HG03159 (cell line): ENCODE results near the gene HPX.

Experiments used
- ATAC-seq: cut with Tn5 transposase; IDR thresholded peaks from one replicate; pipeline ENCODE4 v1.9.1; 2021; ENCODE audit warnings: mild to moderate bottlenecking, moderate library complexity; ENCODE audit not compliant: unreplicated experiment

Gene HPX

DNA sequence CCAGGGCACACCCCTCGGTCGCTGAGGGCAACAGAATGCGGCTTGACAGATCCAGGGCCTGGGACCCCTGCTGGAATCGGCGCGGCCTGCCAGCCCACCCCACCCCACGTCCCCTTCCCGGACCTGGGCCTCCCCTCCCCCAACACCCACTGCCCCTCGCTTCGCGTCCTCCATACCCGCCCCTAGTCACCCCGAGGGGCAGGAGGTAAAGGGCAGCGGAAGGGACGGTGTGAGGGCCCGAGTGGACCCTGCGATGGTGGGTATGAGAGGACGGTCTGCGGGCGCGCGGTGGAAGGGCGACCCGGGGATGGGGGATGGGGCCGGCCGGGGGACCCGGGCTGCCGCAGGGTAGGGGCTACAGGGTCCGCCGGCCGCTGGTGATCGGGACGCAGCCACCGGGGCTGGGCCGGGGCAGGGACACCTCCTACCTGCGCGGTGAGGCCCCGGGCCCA, 22.2 kb downstream of the HPX start:
- ATAC-seq: no peak

- no peak for ATAC-seq
These were observed 22.8 kb downstream of the HPX start for GRCh38 chr11:6417907-6418556.

- no peak for ATAC-seq
These were observed 25.0 kb downstream of the HPX start for GRCh38 chr11:6415797-6416196.

DNA sequence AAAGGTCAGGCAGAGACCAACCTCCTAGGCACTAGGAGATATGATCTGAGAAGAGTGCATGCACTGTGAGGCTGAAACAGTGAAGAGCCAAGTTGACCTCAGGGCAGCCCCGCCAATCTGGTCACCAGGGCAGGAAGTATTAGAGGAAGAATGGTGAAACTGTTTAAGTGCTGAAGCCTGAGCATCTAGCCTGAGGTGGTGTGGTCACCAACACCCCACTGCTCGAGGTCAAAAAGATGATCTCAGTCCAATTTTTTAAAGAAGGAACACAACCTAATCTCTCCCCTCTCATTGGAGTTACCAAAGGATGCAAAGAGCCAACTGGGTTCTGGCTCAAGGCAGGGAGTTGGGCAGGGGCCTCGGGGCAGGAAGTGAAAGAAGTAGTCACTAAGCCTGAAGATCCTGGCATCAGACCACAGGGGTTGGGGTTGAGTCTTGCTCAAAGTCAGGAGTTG, 25.9 kb downstream of the HPX start:
- no peak for ATAC-seq

GRCh38 chr11:6413791-6414201, 27.0 kb downstream of the HPX start:
- no peak for ATAC-seq

DNA sequence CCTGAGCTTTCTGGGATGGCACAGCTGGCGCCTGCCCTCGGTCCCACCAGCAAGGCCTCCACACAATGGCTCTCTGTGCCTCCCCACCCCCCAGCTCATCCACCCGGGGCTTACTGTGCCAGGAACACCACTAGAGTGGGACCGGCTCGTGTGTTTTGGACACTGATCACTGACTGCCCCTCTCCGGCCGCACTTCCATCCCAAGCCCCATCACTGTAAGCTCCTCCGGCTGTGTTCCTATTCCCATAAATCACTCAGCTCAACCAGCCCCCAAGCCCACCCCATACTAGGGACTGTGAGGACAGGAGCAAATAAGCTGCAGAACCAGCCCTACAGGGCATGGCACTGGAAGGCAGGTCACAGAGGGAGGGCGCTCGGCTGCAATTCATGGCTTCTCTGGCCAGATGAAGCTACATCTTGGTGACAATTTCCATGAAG, 29.2 kb downstream of the HPX start:
- no peak for ATAC-seq

- no peak for ATAC-seq
These were observed 29.9 kb downstream of the HPX start for GRCh38 chr11:6410695-6411430.

DNA sequence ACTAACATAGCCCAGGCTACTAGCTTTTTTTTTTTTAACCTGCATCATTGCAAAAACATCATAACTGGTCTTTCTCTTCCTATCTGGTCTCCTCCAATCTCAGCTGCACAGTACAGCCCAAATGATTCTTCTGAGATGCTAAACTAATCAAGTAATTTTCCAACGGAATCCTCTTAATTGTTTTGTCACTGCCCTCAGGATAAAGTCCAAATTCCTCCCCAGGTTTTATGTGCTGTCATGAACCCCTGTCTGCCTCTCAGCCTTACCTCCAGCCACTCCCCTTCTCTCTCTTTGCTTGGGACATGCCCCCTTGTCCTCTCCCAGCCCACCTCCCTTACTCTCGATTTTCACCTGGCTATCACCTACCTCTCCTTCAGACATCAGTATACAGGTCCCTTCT, 34.4 kb downstream of the HPX start:
- no peak for ATAC-seq

DNA sequence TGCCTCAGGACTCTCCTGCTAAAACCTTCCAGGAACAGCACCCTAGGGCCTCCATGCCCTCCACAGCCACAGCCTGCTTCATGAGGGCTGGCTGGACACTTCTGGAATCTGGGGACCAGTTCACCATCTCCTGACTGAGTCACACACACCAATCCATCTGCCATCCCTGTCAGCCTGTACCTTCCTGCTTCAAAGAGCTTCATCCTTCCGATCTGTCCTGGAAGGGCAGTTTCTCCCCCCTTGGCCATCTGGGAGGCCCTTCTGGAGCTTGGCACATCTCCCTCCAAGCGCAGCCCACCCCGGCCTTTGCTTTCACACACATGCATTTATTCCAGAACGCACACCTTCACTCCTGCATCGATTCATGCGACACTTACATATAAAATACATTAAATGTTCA, 34.9 kb downstream of the HPX start:
- no peak for ATAC-seq

DNA sequence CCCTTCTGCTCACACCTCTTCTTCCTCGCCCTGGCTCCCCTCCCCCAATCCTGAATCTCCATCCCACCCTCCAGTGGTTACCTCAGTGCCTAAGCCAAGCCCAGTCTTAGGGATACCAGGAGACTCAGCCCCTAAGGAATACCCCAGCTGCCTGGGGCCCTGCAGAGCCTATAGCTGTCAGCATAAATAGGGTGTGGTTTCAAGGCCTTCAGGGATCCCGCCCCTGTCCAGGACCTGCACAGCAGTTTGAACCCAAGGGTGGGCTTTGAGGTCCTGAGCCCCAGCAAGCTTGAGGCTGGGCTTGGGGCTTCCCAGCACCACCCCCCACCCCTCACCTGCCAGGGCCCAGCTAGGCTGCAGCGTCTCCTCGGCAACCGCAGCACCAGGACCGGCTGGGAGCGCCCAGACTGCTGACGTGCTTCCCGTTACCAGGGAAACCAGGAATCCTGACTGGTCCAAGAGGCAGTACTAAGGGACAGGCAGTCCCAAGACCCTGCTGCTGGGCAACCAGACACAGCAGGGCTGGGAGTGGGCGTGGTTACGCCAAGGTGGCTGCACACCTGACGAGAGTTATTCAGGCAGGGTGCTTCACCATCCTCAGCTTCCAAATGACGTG, 35.6 kb downstream of the HPX start:
- ATAC-seq: no peak

DNA sequence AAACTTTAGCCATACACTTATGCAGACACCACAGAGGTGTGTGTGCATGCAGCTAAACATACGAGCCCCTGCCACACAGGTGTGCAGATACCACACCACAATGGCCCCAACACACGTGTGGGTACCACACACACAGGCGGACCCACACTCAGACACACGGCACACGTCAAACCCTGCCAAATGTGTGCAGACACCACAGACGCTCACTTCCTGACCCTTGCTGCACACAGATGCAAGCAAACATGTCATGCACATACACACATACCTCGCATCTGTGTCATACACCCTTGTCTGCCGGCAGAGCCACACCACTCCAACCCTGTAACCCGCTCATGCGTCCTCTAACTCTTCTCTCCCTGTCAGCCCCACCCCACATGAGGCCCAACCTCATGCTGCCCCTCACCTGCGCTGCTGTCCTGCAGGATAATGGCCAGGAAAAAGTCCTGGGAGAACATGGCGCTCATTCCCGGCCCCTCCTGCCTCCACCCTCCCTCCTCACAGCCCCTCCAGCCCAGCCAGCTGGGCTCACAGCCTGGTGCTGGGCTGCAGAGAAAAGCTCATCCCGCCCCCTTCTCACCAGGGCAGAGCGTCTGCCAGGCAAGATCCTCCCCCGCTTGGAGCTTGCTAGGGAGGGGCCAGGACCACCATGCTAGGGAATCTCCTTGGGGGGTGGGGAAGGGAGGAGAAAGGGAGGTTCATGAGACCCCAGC, 36.3 kb downstream of the HPX start:
- no peak for ATAC-seq

DNA sequence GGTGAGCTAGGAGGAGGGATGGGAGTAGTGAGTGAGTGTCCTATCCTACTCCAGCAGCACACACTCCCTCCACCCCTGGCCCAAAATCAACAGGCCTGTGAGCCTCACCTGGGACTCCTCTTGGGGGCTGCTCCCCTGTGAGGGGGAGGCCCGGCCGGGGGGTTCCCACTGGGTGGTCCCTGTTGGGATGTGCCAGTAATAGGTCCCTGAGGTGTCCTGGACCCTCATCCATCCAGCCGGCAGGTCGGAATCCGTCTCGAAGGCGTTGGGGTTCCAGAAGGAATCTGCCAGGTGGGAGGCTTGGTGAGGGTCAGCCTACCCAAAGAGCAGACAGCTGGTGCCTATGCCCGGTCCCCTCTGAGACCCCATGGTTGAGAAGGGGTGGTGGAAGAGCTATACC, 37.2 kb downstream of the HPX start:
- no peak for ATAC-seq

DNA sequence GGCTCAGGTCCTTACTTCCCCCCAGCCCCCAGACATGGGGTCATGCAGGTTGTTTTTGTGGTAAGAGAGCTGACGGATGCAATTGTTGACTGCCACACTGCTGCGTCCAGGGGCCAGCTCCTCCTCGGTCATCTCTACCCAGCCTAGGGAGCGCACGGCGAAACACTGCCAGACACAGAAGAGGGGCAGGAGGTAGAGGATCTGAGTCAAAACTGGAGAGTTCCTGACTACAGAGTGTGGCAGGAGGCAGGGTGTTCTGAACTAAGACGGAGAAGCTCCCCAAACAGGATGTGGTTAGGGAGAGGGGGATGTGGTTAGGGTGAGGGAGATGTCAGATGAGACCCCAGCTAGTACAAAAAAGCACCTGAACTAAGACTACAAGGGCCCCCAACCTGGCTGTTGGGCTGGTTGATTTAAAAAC, 38.2 kb downstream of the HPX start:
- peak; percentile 83 for ATAC-seq

- peak; percentile 35 for ATAC-seq
These were observed 38.7 kb downstream of the HPX start for GRCh38 chr11:6402061-6402470.

DNA sequence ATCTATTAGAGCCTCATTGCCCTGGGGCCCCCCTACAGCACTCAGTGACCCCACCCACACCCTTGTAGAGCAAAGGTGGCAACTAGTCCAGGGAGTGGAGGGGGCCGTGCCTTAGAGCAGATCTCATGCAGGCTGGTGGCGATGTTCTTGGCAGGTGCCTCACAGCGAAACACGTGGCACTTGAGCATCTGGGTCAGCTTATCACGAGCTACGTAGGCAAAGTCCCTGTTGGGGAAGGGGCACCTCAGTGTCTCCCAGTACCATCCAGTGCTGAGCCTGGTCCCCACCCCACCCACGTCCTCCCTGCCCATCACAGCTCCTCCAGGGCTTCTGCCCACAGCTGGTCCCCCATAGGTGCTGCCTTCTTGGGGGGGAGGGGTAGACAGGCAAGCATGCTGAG, 39.3 kb downstream of the HPX start:
- ATAC-seq: no peak

DNA sequence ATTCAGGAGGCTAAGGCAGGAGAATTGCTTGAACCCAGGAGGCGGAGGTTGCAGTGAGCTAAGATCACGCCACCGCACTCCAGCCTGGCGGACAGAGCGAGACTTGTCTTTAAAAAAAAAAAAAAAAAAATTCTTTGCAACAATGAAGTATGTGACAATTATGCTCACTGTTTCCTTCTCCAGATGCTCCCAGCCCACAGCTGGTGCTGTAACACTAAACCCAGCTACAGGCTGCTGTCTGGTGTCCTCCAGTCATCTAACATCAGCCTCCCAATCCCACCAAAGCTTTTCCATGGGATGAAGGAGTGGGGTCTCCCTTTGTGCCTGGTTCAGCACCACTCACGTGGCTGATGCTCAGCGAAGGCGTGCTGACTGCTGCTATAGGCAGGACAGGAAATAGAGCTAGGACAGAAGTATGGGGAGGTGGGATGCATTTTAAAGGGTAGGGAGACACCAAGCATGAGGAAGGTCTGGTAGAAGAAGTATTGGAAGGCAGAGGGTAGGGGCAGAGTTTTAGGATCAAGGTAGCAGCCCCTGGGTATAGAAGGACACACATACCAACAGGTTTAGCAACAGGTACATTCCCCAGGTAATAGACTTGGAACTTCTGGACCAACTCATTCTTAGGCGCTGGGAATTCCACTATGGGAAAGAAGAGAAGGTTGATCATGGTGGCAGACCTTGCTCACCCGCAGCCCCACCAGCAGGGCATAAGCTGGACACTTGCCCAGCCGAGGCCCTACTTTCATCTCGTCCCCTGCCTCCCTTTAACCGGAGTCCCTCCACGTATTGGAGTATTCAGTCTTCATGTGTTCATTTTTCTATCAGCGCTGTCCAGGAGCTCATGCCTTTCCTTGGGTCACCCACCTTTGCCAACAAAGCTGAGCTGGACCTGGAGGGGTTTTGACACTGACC, 40.1 kb downstream of the HPX start:
- no peak for ATAC-seq

DNA sequence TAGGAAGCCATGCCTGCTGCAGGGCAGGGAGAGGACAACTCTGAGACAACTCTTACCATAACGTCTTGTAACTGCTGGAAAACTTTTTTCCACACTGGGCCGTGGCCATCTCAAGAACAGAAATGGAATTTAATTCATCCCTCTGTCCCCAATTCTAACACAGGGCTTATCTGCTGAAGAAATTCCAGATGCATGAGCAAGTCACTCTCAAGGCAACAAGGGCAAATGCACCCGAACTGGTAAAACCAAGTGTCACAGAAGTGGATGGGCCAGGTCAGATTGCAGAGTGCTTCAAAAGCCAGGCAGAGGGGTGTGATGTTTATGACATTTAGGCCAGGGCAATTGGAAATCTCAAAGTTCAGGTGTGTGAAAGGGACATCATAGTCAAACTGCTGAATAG, 43.2 kb downstream of the HPX start:
- no peak for ATAC-seq

DNA sequence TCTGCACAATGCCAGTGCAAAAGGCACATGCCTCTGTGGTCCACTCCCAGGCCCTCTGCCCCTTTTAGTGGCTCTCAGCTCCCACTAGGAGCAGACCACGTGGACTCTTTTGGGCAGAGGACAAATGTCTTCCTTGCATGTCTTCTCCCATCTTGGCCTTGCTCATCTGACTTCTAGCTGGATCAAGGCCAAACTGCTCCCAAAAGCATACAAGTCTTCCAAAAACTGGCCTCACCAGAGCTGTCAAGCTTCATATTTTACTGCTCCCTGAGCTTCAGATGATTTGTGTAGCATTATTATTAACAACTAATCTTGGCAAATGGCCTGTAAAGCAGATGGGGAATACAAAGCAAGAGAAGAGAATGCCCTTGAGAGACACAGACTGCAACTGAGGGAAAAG, 43.6 kb downstream of the HPX start:
- ATAC-seq: no peak

DNA sequence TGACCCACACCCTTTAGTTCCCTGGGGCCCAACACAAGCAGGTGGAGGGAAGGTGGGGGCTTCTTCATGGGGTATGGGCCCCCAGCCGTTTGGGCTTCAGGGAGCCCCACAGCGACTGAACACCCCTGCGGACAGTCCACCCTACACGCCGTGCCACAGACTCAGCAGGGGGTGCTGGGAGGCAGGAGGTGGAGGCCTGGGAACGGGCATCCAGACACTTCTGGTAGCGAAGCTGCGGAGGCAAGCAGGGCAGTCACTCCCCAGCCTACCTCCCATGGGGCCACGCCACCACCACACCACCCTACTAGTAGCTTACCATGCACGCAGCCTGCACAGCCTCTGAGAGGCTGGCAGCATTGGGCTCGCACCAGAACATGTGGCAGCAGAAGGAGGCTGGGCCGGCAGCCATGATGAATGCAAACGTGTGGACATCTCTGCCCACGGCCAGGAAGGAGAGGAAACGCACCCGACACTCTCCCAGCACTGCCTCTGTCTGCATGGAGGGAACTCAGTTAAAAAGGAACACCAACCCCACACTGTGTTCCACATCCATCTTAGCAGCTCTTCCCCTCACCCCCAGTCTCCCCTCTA, 45.2 kb downstream of the HPX start:
- no peak for ATAC-seq
